ENCODE measurements around the gene TMEM244.
"Not testable (repeated sequence)": the region's sequence is repeated elsewhere in the genome, so short reads cannot be mapped to it uniquely, and the experiment has no call there.

The TMEM244 gene

GRCh38 chr6:129802920-129803319, 58.2 kb downstream of the TMEM244 start:
- DNase-seq, result not testable (repeated sequence)

GRCh38 chr6:129801909-129802308, 59.2 kb downstream of the TMEM244 start:
- no peak for DNase-seq

- DNase-seq, result no peak
Measured at GRCh38 chr6:129795261-129795660, 65.9 kb downstream of the TMEM244 start.

- DNase-seq, result peak in 1 of 2 donors; percentile 66
Measured at GRCh38 chr6:129793447-129793846, 67.7 kb downstream of the TMEM244 start.

GRCh38 chr6:129792049-129792448, 69.1 kb downstream of the TMEM244 start:
- DNase-seq, result no peak

GRCh38 chr6:129790785-129791184, 70.3 kb downstream of the TMEM244 start:
- DNase-seq, result peak in 1 of 2 donors; percentile 36

GRCh38 chr6:129789974-129790373, 71.1 kb downstream of the TMEM244 start:
- DNase-seq, result no peak

- no peak for DNase-seq
Measured at GRCh38 chr6:129787816-129788215, 73.3 kb downstream of the TMEM244 start.

GRCh38 chr6:129786548-129786947, 74.6 kb downstream of the TMEM244 start:
- DNase-seq, result no peak

GRCh38 chr6:129785756-129786135, 75.4 kb downstream of the TMEM244 start:
- DNase-seq, result no peak

- DNase-seq, result no peak
Measured at GRCh38 chr6:129785047-129785755, 75.9 kb downstream of the TMEM244 start.

Data from bone marrow (tissue), 2 donors.